Stimulated activated effector memory CD8-positive, alpha-beta T cell treated with anti-CD3 and anti-CD28 coated beads, Interleukin-12 subunit alpha, Interleukin-12 subunit beta, amount 100 ng/mL, for 72 hours (primary cell): ENCODE data around the gene CDHR3.

Source experiments
- ATAC-seq: fragments of 150-1000 bp; cut with Tn5 transposase; 2 replicates; pipeline ENCODE4 v1.10.0; 2021
- DNase-seq, 2 donors: peaks; one replicate each; pipeline ENCODE4 v3.0.0; 2021 to 2022; ENCODE audit warnings: low spot score in 2 of 2
- H3K27ac Mint-ChIP-seq: one replicate; pipeline ENCODE4 v1.8.0; 2022; ENCODE audit warnings: mild to moderate bottlenecking, mixed read lengths
- H3K36me3 Mint-ChIP-seq: one replicate; pipeline ENCODE4 v1.8.0; 2022; ENCODE audit warnings: mild to moderate bottlenecking, mixed read lengths
- H3K4me1 Mint-ChIP-seq: one replicate; pipeline ENCODE4 v1.8.0; 2022; ENCODE audit warnings: mixed read lengths
- H3K4me3 Mint-ChIP-seq: one replicate; pipeline ENCODE4 v1.8.0; 2022; ENCODE audit warnings: mild to moderate bottlenecking, mixed read lengths
- H3K9me3 Mint-ChIP-seq: one replicate; pipeline ENCODE4 v1.8.0; 2022; ENCODE audit warnings: mixed read lengths

The CDHR3 gene

DNA sequence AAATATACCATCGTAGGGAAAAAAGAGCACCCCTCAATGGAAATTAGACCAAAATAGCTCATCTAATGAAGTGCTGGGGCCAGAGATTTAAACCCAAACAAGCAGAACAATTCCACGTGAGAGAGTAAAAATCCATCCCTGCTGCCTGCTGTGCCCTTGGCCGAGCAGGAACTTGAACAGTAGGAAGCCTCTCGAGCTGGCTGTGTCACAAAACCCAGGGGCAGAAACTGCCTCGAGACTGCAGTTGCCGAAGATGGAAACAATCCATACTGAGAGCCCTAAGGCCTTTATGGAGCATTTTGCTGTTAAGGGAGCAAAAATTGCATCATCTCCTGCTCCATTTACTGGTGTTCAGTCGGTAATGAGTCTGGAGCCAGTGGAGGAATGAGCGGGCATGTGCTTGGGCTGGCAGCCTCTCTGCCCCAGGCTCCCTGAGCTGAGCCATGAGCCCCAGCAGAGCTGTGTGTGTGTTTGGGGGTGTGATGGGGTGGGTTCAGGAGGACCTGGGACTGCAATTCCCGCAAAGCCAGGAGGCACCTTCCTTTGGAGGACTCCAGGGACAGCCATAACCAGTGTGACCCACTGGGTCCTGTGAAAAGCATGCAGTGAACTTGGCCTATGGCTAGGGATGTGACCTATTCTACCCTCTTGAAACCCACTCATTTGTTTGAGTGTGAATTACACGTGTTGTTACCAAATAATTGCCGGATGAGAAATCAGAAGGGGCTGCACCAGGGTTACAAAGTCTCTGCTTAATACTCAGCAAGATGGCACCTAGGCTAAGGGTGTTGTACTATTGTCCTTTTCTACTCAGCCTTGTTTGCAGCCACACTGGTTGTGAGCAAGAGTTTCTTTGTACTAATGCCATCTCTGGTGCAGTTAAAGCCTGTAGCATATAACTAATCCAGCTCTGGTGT lies 58.3 kb downstream of the CDHR3 start:
- Mint-ChIP-seq H3K4me3 (peak overlapping the region; percentile 50), H3K4me1 (peaks cover 47% of the 10 kb centered on the region), H3K36me3 (no peaks in the 10 kb centered on the region), H3K27ac (peak overlapping the region; percentile 83), H3K9me3 (no peaks in the 10 kb centered on the region)
- DNase-seq, result no peak
- peak; percentile 19 for ATAC-seq

DNA sequence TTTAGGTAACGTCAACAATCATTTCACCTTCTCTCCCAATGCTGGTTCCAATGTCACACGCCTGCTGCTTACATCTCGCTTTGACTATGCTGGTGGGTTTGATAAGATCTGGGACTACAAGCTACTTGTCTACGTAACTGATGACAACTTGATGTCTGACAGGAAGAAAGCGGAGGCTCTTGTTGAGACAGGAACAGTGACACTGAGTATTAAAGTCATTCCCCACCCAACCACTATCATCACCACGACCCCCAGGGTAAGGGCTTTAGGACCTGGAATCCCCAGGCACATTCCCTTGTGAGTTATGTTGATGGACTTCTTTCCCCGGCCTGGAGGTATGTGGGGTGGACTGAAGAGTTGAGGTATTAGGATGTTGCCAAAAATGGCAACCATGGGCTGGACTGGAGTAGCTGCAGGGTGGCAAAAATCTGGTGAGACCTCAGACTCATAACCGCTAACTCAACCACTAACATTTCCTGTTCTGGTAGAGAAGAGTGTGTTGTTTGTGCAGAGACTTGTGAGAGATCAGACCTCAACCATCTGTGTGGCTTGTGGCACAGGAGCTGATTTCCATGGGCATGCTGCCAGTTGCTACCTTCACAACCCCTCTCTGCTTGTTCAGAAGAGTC lies 59.2 kb downstream of the CDHR3 start:
- H3K9me3 Mint-ChIP-seq, result no peaks in the 10 kb centered on the region
- DNase-seq (peak; percentile 36 to 79), ATAC-seq (peak; percentile 96)
- H3K27ac Mint-ChIP-seq, result peak overlapping the region; percentile 83
- peak overlapping the region; percentile 50 for H3K4me3 Mint-ChIP-seq
- no peaks in the 10 kb centered on the region for H3K36me3 Mint-ChIP-seq
- peaks cover 47% of the 10 kb centered on the region for H3K4me1 Mint-ChIP-seq

DNA sequence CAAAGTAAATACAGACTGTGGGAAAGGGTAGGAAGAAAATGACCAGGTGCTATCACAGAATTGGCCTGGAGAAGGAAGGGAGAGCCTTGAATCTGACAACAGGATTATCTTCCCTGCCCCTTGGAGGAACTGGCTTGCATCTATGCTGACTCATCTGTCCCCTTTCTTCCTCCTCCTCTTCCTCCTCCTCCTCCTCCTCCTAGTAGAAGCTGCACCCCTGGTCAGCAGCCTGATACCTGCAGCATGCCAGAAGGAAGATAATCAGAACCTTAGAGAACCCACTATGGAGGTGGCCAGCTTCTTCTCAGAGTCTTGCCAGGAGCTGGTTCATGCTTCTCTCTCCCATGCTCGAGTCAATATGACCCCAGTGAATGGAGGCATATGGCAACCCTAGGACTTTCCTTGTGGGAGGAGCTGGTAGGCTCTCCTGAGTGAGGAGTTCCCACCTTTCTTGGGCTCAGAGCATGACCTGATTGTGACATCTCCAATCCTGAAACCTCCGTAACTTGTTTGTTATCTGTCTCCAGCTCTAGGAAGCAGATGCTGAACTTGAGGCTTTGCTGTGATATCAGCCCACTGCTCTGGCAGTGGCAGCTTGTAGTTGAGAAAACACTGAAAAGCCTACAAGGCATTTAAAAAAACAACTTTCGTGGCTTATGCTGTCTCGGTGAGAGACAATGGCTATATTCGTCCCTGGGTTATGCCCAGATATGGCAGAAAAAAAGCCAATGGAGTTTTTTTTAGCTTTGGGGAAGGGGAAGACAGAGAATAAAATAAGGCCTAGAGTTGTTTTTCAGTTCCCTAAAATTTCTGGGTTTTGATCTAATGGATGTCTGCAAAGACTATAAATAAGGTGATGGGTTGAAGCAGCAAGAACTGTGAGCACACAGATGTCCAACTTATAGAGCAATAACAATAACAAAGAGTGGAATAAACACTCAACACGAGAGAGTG lies 60.6 kb downstream of the CDHR3 start:
- Mint-ChIP-seq H3K9me3 (no peaks in the 10 kb centered on the region), H3K27ac (peak overlapping the region; percentile 83), H3K4me1 (peaks cover 47% of the 10 kb centered on the region), H3K36me3 (no peaks in the 10 kb centered on the region), H3K4me3 (no peak overlapping the region)
- DNase-seq, result no peak
- no peak for ATAC-seq

DNA sequence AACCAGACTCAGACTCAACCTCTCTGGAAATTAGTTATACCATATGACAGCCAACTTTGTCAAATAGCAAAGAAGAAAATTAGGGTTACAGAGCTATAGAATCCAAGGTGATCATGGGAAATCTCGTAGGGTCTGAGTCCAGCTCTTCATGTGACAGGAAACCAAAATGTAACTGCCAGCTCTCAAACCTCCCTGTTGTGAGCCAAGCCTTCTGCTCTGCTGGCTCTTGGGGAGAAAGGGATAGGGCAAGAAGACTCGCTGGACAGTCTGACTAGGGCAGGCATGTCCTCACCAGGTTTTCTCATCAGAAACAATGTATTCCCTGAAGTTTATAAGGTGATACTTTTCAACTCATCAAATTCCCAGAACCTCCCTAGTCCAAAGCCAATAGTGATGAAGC lies 63.0 kb downstream of the CDHR3 start:
- ATAC-seq (no peak), DNase-seq (no peak)
- H3K27ac Mint-ChIP-seq, result no peak overlapping the region
- H3K4me3 Mint-ChIP-seq, result no peak overlapping the region
- H3K4me1 Mint-ChIP-seq, result peaks cover 36% of the 10 kb centered on the region
- H3K36me3 Mint-ChIP-seq, result no peaks in the 10 kb centered on the region
- H3K9me3 Mint-ChIP-seq, result no peaks in the 10 kb centered on the region

DNA sequence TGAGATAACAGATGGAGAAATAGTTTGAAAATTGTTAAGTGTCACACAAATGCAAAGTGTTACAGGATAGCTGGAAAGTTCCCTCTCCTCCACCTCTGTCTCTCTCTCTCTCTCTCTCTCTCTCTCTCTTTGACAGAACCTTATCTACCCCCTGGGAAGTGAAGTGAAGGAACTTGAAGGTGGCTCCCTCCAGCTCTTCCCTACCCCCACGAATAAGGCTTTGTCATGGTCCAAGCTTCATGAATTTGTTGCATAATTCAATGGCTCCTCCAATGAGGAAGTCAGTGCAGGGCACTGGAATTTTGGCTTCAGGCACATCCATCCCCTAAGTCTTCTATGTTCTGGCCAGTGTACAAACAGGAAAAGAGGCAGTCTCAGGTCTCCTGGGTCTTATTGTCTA lies 66.4 kb downstream of the CDHR3 start:
- DNase-seq (no peak), ATAC-seq (no peak)
- Mint-ChIP-seq H3K36me3 (no peaks in the 10 kb centered on the region), H3K27ac (peak overlapping the region; percentile 41), H3K4me1 (peaks cover 2% of the 10 kb centered on the region), H3K4me3 (no peak overlapping the region), H3K9me3 (no peaks in the 10 kb centered on the region)

DNA sequence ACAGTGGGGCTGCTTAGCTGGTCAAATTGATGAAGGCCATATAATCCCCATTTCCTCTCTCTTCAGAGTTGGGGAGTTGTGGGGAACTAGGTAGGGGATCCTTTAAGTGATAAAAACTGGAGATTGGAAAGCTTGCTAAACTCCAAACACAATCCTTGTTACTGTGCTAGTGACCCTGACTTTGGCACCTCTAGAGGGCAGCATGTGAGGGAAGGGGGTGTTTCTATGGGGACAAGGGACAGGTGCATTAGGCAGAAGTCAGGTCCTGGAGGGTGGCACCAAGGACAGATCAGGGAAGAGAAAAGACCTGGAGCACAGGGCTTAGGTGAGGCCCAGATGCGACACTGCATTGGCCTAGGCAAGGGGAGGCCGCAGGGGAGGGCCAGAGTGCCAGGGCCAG lies 66.9 kb downstream of the CDHR3 start:
- no peak for ATAC-seq
- Mint-ChIP-seq H3K27ac (peak overlapping the region; percentile 41), H3K36me3 (no peaks in the 10 kb centered on the region), H3K4me1 (no peaks in the 10 kb centered on the region), H3K4me3 (no peak overlapping the region), H3K9me3 (no peaks in the 10 kb centered on the region)
- no peak for DNase-seq

DNA sequence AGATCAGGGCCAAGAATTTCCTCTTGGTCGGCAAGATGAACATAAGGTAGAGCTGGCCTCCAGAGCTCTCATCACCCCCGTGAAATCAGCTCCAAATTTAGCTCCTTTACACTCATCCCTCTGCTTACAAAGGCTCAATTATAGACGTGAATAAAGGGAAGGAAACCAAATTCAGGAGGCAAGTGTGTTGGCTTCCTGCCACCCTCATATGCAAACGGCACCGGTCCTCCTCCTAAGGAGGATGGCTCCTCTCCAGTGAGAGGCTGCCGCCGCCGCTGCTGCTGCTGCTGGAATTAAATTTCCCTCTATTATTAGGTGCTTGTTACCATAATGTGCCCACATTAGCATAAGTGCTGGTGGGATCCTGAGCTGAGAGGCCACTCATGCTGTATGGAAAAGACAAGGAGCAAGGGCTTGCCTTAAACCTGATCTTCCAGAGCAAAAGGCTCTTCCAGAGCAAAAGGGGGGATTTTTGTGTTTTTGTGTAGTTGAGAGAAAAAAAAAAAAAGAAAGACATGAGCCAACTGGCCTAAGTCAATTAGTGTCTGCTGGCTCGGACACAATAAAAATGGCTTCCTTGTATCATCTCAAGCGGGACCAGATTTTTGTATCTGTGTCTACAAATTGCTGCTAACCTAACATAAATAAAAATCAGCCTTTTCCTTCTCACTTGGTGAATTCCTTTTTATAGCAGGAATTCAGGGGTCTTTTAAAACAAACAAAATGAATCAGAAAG lies 68.4 kb downstream of the CDHR3 start:
- no peak for DNase-seq
- Mint-ChIP-seq H3K4me3 (no peak overlapping the region), H3K36me3 (no peaks in the 10 kb centered on the region), H3K4me1 (no peaks in the 10 kb centered on the region), H3K9me3 (no peaks in the 10 kb centered on the region), H3K27ac (peak overlapping the region; percentile 24)
- ATAC-seq, result no peak

DNA sequence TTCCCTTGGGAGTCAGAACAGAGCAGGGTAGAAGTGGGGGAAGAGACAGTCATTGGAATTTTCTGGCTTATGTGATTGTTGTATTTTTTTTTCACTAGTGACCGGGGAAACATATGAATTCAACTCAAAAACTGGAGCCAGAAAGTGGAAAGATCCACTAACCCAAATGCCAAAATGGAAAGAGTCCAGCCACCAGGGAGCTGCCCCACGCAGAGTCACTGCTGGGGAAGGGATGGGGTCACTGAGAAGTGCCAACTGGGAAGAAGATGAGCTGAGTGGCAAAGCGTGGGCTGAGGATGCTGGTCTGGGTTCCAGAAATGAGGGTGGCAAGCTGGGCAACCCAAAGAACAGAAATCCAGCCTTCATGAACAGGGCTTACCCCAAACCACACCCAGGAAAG lies 69.2 kb downstream of the CDHR3 start:
- ATAC-seq (no peak), DNase-seq (no peak)
- Mint-ChIP-seq H3K36me3 (no peaks in the 10 kb centered on the region), H3K4me3 (no peak overlapping the region), H3K27ac (peak overlapping the region; percentile 24), H3K9me3 (no peaks in the 10 kb centered on the region), H3K4me1 (no peaks in the 10 kb centered on the region)

DNA sequence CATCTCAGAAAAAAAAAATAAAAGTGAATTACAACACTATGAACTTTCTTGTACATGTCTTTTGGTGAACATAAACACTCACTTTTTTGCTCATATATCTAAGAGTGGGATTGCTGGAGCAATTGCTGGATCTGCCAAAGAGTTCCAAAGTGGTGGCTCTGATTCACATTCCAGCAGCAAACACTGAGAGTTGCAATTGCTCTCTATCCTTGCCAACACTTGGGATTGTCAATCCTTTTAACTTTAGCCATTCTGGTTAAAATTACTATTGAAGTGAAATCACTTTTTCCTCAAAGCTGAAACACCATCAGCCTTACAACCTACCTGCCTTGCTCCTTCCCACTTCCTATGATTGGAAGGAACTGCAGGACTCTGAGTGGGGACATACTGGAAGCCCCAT lies 70.7 kb downstream of the CDHR3 start:
- H3K27ac Mint-ChIP-seq, result no peak overlapping the region
- no peak for DNase-seq
- no peaks in the 10 kb centered on the region for H3K36me3 Mint-ChIP-seq
- H3K4me3 Mint-ChIP-seq, result no peak overlapping the region
- ATAC-seq, result no peak
- peaks cover 5% of the 10 kb centered on the region for H3K4me1 Mint-ChIP-seq
- no peaks in the 10 kb centered on the region for H3K9me3 Mint-ChIP-seq

DNA sequence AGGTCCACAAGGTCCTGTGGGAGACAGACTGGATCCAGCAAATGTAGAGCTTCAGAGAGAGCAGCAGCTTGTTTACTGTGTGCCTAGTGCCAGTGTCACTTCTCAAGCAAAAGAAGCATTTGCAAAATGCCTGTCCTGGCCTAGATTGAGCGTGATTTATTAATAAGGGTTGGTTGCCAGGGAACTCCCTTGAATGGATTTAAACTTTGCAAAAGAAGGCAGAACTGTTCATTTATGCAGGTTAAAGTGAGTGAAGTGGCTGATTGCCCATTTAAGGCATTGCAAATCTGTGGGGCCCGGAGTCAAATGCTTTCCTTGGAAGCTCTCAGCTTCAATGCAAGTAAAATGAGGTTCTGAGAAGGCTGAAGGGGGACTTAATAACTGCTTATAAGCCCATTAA lies 71.3 kb downstream of the CDHR3 start:
- ATAC-seq, result no peak
- H3K4me1 Mint-ChIP-seq, result peaks cover 5% of the 10 kb centered on the region
- no peak overlapping the region for H3K4me3 Mint-ChIP-seq
- no peaks in the 10 kb centered on the region for H3K9me3 Mint-ChIP-seq
- DNase-seq, result no peak
- no peaks in the 10 kb centered on the region for H3K36me3 Mint-ChIP-seq
- no peak overlapping the region for H3K27ac Mint-ChIP-seq

DNA sequence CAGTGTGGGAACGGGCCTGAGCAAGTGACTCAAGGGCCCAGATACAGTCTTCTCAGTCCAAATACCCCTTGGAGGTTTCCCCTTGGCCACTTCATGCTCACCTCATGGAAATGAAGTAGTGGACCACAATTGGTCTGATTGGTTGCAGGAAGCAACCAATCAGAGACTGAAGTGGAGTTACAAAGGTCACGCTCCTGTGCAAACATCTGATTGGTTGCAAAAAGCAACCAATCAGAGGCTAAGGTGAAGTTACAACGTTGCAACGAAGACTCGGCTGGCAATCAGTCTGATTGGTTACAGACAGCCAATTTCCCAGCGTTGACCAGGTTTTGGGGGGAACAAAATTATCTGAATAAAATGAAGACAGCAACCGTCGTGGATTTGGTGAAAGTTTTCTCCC lies 72.5 kb downstream of the CDHR3 start:
- Mint-ChIP-seq H3K4me3 (no peak overlapping the region), H3K4me1 (peaks cover 5% of the 10 kb centered on the region), H3K27ac (no peak overlapping the region), H3K9me3 (no peaks in the 10 kb centered on the region), H3K36me3 (no peaks in the 10 kb centered on the region)
- DNase-seq (no peak), ATAC-seq (no peak)

DNA sequence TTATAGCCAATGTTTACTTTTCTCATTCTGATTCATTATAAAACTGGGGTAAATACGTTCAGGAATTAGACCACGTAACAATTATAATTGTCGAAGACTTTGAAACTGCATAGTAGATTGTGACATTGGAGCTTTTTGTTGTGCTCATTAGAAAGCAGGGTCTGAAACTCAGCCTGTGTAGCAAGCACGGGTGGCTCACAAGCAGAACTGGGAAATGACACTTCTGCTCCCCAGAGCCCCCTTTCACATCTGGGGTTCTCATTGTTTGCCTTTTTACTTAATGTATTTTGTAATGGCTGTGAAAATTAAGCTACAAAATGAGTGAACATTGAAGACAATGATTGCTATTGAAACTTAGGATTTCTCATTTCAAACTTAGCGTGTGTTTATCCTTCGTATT lies 72.9 kb downstream of the CDHR3 start:
- peaks cover 8% of the 10 kb centered on the region for H3K4me1 Mint-ChIP-seq
- ATAC-seq, result no peak
- no peak overlapping the region for H3K4me3 Mint-ChIP-seq
- no peak for DNase-seq
- H3K9me3 Mint-ChIP-seq, result no peaks in the 10 kb centered on the region
- H3K36me3 Mint-ChIP-seq, result no peaks in the 10 kb centered on the region
- H3K27ac Mint-ChIP-seq, result no peak overlapping the region

DNA sequence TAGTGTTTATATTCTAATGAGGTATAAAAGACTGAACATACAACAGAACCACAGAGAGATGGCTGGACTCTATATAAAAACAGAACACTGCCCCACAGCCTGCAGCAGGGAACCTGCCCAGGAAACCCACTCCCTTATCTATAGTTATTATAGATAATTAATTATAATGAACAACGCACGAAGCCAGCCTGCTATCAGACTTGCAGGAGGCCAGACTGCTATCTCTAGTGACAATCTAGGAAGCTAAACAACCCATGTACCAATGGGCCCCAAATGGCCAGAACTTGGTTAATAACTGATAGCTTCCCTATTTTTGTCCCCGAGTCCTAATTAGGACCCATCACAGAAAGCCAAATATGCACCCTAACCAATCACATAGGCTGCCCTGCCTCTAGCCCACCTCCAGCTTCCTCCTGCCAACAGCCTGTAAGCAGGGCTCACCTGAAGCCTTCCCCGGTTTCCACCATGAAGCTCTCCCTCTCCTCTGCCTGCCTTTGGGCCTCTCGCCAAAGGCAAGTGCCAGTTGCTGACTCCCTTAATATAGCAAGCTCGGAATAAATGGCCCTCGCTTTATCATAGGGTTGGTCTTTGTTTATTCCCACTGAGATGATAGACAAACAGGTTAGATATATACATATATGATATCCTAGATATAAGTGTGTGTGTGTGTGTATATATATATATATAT lies 74.6 kb downstream of the CDHR3 start:
- peak overlapping the region; percentile 58 for H3K27ac Mint-ChIP-seq
- no peak for DNase-seq

DNA sequence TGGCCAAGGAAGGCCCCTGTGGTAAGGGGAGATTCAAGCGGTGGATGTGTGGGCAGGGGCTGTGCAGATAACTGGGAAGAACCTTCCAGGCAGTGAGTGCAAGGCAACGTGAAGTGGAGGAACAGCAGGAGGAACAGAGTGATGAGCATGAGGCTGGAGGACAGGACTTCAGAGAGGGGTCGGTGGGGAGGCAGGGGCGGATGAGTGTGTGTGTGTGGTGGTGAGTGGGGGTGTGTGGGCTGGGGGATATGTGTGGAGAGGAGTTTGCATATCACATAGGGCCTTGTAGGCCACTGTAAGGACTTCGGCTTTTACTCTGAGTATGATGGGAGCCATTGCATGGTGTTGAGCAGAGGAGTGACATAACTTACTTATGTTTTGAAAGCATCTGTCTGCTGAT lies 75.2 kb downstream of the CDHR3 start:
- no peak for ATAC-seq
- DNase-seq, result no peak
- H3K36me3 Mint-ChIP-seq, result no peaks in the 10 kb centered on the region
- H3K9me3 Mint-ChIP-seq, result no peaks in the 10 kb centered on the region
- H3K27ac Mint-ChIP-seq, result peak overlapping the region; percentile 58
- no peak overlapping the region for H3K4me3 Mint-ChIP-seq
- peaks cover 23% of the 10 kb centered on the region for H3K4me1 Mint-ChIP-seq

More for the DNA sequence above, 74.6 kb downstream of the CDHR3 start:
- H3K4me1 Mint-ChIP-seq, result peaks cover 21% of the 10 kb centered on the region
- ATAC-seq, result no peak
- H3K4me3 Mint-ChIP-seq, result no peak overlapping the region
- H3K36me3 Mint-ChIP-seq, result no peaks in the 10 kb centered on the region
- H3K9me3 Mint-ChIP-seq, result no peaks in the 10 kb centered on the region
